Measurements from ENCODE around the gene AP5B1. TPM values are rescaled to one million over a fixed set of nuclear protein-coding genes. Genes with fewer than 3 reads are reported as not detected.

The AP5B1 gene
- total and polyA plus RNA-seq, 9 of the 15 experiments (the other 6 are each of a cell fraction or from before 2014, with no cell fraction given) = 0.51 to 24.2 (median 5.1) TPM

DNA sequence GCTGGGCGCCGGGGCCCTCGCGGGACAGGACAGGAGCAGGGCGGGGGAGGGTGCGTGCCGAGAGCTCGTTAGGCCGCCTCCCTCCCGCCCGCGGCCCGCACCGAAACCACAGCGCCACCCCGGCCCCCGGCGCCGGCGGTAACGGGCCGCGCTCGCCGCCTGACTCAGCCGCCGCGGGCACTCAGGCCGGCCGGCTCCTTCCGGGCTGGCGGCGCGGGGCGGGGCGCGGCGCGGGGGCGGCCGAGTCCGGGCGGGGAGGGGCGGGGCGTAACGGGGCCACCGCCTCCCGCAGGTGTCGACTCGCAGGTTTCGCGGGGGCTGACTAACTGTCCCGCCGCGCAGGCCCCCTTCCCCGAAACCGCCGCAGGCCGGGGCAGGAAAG, at the start of gene AP5B1 (continued):
- TF ChIP-seq ESRRA (IDR thresholded peaks at IDR 0.05; ENCODE audit: borderline replicate concordance, low read depth) (peak; percentile 18; the same call in 1 of the 2 replicates), SMARCA4 (IDR thresholded peaks at IDR 0.05) (no peak), NCOA6 (IDR thresholded peaks at IDR 0.05) (no peak), VEZF1 (CRISPR knock-in tag; IDR thresholded peaks at IDR 0.05) (peak; percentile 90), PHF8 (IDR thresholded peaks at IDR 0.05; ENCODE audit: borderline replicate concordance, low read length) (0 out of 2 replicates have a peak, but pooled peaks have one; percentile 59), ZBTB1 (CRISPR knock-in tag; IDR thresholded peaks at IDR 0.05; ENCODE audit: borderline replicate concordance, low read depth) (peak; percentile 98), SFPQ (IDR thresholded peaks at IDR 0.05; ENCODE audit: low read depth, low read length) (no peak), RB1 (IDR thresholded peaks at IDR 0.05; ENCODE audit: low read depth) (peak; percentile 83), TAF1 (IDR thresholded peaks at IDR 0.05; ENCODE audit: control insufficient read depth, extremely low read depth, insufficient read depth, low read length, severe bottlenecking) (peak; percentile 59)
- TF ChIP-seq, protein P1, sequence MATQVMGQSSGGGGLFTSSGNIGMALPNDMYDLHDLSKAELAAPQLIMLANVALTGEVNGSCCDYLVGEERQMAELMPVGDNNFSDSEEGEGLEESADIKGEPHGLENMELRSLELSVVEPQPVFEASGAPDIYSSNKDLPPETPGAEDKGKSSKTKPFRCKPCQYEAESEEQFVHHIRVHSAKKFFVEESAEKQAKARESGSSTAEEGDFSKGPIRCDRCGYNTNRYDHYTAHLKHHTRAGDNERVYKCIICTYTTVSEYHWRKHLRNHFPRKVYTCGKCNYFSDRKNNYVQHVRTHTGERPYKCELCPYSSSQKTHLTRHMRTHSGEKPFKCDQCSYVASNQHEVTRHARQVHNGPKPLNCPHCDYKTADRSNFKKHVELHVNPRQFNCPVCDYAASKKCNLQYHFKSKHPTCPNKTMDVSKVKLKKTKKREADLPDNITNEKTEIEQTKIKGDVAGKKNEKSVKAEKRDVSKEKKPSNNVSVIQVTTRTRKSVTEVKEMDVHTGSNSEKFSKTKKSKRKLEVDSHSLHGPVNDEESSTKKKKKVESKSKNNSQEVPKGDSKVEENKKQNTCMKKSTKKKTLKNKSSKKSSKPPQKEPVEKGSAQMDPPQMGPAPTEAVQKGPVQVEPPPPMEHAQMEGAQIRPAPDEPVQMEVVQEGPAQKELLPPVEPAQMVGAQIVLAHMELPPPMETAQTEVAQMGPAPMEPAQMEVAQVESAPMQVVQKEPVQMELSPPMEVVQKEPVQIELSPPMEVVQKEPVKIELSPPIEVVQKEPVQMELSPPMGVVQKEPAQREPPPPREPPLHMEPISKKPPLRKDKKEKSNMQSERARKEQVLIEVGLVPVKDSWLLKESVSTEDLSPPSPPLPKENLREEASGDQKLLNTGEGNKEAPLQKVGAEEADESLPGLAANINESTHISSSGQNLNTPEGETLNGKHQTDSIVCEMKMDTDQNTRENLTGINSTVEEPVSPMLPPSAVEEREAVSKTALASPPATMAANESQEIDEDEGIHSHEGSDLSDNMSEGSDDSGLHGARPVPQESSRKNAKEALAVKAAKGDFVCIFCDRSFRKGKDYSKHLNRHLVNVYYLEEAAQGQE (IDR thresholded peaks at IDR 0.05; ENCODE audit: borderline replicate concordance) = peak; percentile 25; the same call in 1 of the 2 replicates
- TF ChIP-seq, protein P1 (CRISPR knock-in tag; IDR thresholded peaks at IDR 0.05; ENCODE audit: low read depth) = no peak
- TF ChIP-seq, protein P2, sequence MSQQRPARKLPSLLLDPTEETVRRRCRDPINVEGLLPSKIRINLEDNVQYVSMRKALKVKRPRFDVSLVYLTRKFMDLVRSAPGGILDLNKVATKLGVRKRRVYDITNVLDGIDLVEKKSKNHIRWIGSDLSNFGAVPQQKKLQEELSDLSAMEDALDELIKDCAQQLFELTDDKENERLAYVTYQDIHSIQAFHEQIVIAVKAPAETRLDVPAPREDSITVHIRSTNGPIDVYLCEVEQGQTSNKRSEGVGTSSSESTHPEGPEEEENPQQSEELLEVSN (IDR thresholded peaks at IDR 0.05; ENCODE audit: borderline replicate concordance in 1 of 2, extremely low read depth in 1 of 2, insufficient read depth in 1 of 2, insufficient read length in 1 of 2, low read depth in 1 of 2, low read length in 1 of 2, poor library complexity in 1 of 2, severe bottlenecking in 1 of 2) = peak in 1 of 2 experiments; percentile 85
- TF ChIP-seq, protein P3, sequence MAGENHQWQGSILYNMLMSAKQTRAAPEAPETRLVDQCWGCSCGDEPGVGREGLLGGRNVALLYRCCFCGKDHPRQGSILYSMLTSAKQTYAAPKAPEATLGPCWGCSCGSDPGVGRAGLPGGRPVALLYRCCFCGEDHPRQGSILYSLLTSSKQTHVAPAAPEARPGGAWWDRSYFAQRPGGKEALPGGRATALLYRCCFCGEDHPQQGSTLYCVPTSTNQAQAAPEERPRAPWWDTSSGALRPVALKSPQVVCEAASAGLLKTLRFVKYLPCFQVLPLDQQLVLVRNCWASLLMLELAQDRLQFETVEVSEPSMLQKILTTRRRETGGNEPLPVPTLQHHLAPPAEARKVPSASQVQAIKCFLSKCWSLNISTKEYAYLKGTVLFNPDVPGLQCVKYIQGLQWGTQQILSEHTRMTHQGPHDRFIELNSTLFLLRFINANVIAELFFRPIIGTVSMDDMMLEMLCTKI (IDR thresholded peaks at IDR 0.05; ENCODE audit: partially characterized antibody) = no peak
